Naive thymus-derived CD4-positive, alpha-beta T cell (primary cell): ENCODE results near the gene LRRC32. TPM values are rescaled to one million over a fixed set of nuclear protein-coding genes. Genes with fewer than 3 reads are reported as not detected.
A peak's percentile ranks its signal among the peaks of the same experiment; 100 is the strongest.

Source experiments
- ATAC-seq: fragments of 150-1000 bp; cut with Tn5 transposase; 2 replicates; pipeline ENCODE4 v1.10.0; 2021; ENCODE audit warnings: mild to moderate bottlenecking, moderate library complexity
- CTCF ChIA-PET: fragments of 350-600 bp; sonication (Branson Sonifier 250); formaldehyde crosslinking; loops from one replicate; lab custom pipeline; 2021; ENCODE audit warnings: antibody characterized with exemption; lab: Charles Lee
- POLR2A ChIA-PET: fragments of 350-600 bp; sonication (Branson Sonifier 250); formaldehyde crosslinking; loops from one replicate; lab custom pipeline; 2021; ENCODE audit warnings: antibody characterized with exemption, inconsistent platforms; lab: Charles Lee
- DNase-seq, 9 donors: peaks; one replicate each; pipeline versions ENCODE4 v3.0.0 to v3.0.0-alpha.2; 2020 to 2022; ENCODE audit warnings: mixed read lengths in 1 of 9
- H3K27ac ChIP-seq: one replicate; pipeline ENCODE4 v1.7.0; 2013; ENCODE audit warnings: mild to moderate bottlenecking, low read depth, low read length, moderate library complexity
- H3K27me3 ChIP-seq, 2 donors: one replicate each; pipeline ENCODE4 v1.7.0; 2013; ENCODE audit warnings: low read length in 2 of 2, mild to moderate bottlenecking in 2 of 2, moderate library complexity in 2 of 2; ENCODE audit not compliant: control insufficient read depth in 2 of 2, insufficient read depth in 2 of 2
- H3K36me3 ChIP-seq, 3 experiments: 1 replicate in 2 of 3; 2 replicates in 1 of 3; pipeline ENCODE4 v1.7.0; 2013; ENCODE audit warnings: low read length in 3 of 3, mild to moderate bottlenecking in 3 of 3, moderate library complexity in 1 of 3; ENCODE audit not compliant: insufficient read depth in 3 of 3, control insufficient read depth in 2 of 3
- H3K4me1 ChIP-seq, 2 donors: one replicate each; pipeline ENCODE4 v1.7.0; 2013; ENCODE audit warnings: low read length in 2 of 2, mild to moderate bottlenecking in 2 of 2, moderate library complexity in 1 of 2; ENCODE audit not compliant: control insufficient read depth in 2 of 2, insufficient read depth in 2 of 2
- H3K4me3 ChIP-seq: 2 replicates; pipeline ENCODE4 v1.7.0; 2013; ENCODE audit warnings: mild to moderate bottlenecking, low read length
- H3K9me3 ChIP-seq, 3 experiments: 1 replicate in 2 of 3; 2 replicates in 1 of 3; pipeline ENCODE4 v1.7.0; 2013; ENCODE audit warnings: low read length in 3 of 3; ENCODE audit not compliant: control insufficient read depth in 2 of 3
- H3K27ac Mint-ChIP-seq, 9 donors: one replicate each; pipeline ENCODE4 v1.8.0; 2020 to 2022; ENCODE audit warnings: mixed read lengths in 9 of 9, mild to moderate bottlenecking in 8 of 9, moderate library complexity in 5 of 9, inconsistent platforms in 2 of 9
- H3K27me3 Mint-ChIP-seq, 5 donors: one replicate each; pipeline ENCODE4 v1.8.0; 2021 to 2022; ENCODE audit warnings: mixed read lengths in 5 of 5, mild to moderate bottlenecking in 1 of 5
- H3K36me3 Mint-ChIP-seq, 5 donors: one replicate each; pipeline ENCODE4 v1.8.0; 2020 to 2022; ENCODE audit warnings: mixed read lengths in 5 of 5, mild to moderate bottlenecking in 3 of 5, inconsistent platforms in 1 of 5
- H3K4me1 Mint-ChIP-seq, 7 donors: one replicate each; pipeline ENCODE4 v1.8.0; 2020 to 2022; ENCODE audit warnings: mixed read lengths in 7 of 7, mild to moderate bottlenecking in 3 of 7, inconsistent platforms in 1 of 7
- H3K4me3 Mint-ChIP-seq, 10 donors: one replicate each; pipeline ENCODE4 v1.8.0; 2020 to 2022; ENCODE audit warnings: mild to moderate bottlenecking in 10 of 10, mixed read lengths in 10 of 10, moderate library complexity in 6 of 10, inconsistent platforms in 2 of 10
- H3K9me3 Mint-ChIP-seq, 11 donors: one replicate each; pipeline ENCODE4 v1.8.0; 2020 to 2022; ENCODE audit warnings: mixed read lengths in 11 of 11, mild to moderate bottlenecking in 4 of 11, inconsistent platforms in 1 of 11, moderate library complexity in 1 of 11
- intact Hi-C, 2 donors: fragments of 100-400 bp; cut with micrococcal nuclease; formaldehyde crosslinking; loops; one replicate each; pipeline ENCODE4 v1.15.1; 2023
- polyA plus RNA-seq, 2 donors: library from polyadenylated mRNA; unstranded; fragments of 300-500 nt; fragmentation: Illumina TruSeq; gene quantifications; one replicate each; pipeline ENCODE4 v1.2.3, GENCODE V29; 2021
- total RNA-seq, 6 experiments: library from RNA in 5 of 6; stranded (reverse) in 5 of 6; gene quantifications; 1 replicate in 5 of 6; 2 replicates in 1 of 6; pipeline ENCODE4 v1.2.3 and lab custom pipeline; 2021 to 2026

Gene LRRC32
- total and polyA plus RNA-seq, 7 experiments from 2014 or later = 0.08 to 4.5 (median 0.61) TPM; not detected in 3

GRCh38 chr11:76631566-76632308 is 38.8 kb downstream of the LRRC32 start:
- H3K27ac ChIP-seq = no peak overlapping the region
- Mint-ChIP-seq H3K36me3 (peaks cover 0 to 10% (median 0%) of the 10 kb centered on the region in 5 donors), H3K9me3 (peaks cover 0 to 5% (median 0%) of the 10 kb centered on the region in 11 donors), H3K4me3 (no peak overlapping the region), H3K27ac (no peak overlapping the region), H3K4me1 (peaks cover 5 to 45% (median 11%) of the 10 kb centered on the region in 7 donors), H3K27me3 (peaks cover 5 to 17% (median 8%) of the 10 kb centered on the region in 5 donors)
- no peaks in the 10 kb centered on the region for H3K36me3 ChIP-seq
- H3K4me3 ChIP-seq = no peak overlapping the region
- intact Hi-C loops = no loop called here
- peaks cover 0 to 4% of the 10 kb centered on the region in 2 donors for H3K4me1 ChIP-seq
- no peaks in the 10 kb centered on the region for H3K9me3 ChIP-seq
- no peaks in the 10 kb centered on the region for H3K27me3 ChIP-seq
- POLR2A ChIA-PET = no interaction called here
- CTCF ChIA-PET = no interaction called here
- no peak for ATAC-seq
- DNase-seq = no peak

DNA sequence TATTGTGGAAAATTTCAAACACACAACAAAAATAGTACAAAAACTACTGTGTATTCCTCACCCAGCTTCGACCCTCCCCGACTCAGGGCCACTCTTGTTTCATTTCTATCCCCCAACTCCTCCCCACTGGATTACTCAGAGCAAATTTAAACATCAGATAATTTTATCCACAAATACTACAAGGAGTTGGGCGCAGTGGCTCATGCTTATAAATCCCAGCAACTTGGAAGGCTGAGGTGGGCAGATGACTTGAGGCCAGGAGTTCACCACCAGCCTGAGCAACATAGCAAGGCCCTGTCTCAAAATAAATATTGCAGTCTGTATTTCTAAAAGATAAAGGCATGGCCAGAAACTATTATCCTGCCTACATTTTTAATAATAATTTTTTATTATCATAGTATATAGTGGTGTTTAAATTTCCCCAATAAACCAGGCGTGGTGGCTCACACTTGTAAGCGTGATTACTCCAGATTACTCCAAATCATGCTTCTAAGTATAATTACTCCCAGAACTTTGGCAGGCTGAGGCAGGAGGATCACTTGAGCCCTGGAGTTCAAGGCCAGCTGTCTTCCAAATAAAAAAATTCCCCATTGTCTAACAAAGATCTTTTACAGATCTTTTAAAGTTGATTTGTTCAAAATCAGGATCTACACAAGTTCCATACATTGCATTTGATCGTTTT is 39.8 kb downstream of the LRRC32 start:
- Histone ChIP-seq H3K36me3 (no peaks in the 10 kb centered on the region), H3K27ac (no peak overlapping the region), H3K4me3 (no peak overlapping the region), H3K4me1 (peaks cover 0 to 7% of the 10 kb centered on the region in 2 donors), H3K9me3 (peaks cover 0 to 1% (median 0%) of the 10 kb centered on the region in 3 experiments), H3K27me3 (no peaks in the 10 kb centered on the region)
- ChIA-PET POLR2A (no interaction called here), CTCF (no interaction called here)
- intact Hi-C loops = no loop called here
- Mint-ChIP-seq H3K4me3 (peak overlapping the region in 1 of 10 donors; percentile 55), H3K27me3 (peaks cover 4 to 10% (median 5%) of the 10 kb centered on the region in 5 donors), H3K4me1 (peaks cover 5 to 52% (median 12%) of the 10 kb centered on the region in 7 donors), H3K9me3 (peaks cover 0 to 9% (median 3%) of the 10 kb centered on the region in 11 donors), H3K27ac (peak overlapping the region in 1 of 9 donors; percentile 84), H3K36me3 (peaks cover 0 to 15% (median 3%) of the 10 kb centered on the region in 5 donors)
- ATAC-seq (no peak), DNase-seq (no peak)

DNA sequence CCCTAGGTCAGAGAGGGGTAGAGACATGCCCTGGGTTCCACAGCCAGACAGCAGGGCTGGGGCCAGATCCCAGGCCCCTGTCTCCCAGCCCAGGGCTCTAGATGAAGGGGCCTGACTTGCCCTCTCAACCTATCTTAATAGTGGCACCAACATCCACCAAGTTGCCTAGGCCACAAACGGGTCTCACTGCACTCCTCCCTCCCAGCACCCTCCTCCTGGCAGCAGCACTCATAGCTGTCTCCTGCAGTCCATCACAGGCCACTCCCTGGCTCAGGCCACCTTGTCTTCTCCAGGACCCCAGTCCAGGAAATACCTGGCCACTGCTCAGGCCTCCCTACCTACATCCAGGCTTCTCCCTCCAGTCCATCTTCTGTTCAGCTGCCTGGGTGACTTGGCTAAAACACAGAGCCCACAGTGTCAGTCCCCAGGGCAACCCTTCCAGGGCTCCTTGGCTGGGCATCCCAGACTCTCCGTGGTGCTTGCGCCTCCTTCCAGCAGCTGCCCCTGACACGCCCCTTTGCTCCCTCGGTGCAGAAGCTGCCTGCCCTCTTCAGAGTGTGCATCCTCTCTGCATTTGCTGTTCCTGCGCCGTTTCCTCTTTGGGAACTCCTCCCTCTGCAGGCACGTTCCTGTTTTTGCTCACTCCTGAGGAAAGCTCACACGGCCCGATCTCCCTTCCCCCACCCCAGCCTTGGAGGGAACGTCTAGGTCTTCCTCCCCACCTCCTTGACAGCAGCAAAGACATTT is 40.5 kb downstream of the LRRC32 start:
- peaks cover 4 to 15% (median 10%) of the 10 kb centered on the region in 11 donors for H3K9me3 Mint-ChIP-seq
- H3K27me3 Mint-ChIP-seq = peaks cover 3 to 12% (median 6%) of the 10 kb centered on the region in 5 donors
- Histone ChIP-seq H3K4me3 (no peak overlapping the region), H3K36me3 (no peaks in the 10 kb centered on the region), H3K9me3 (peaks cover 0 to 3% (median 0%) of the 10 kb centered on the region in 3 experiments), H3K4me1 (peaks cover 0 to 7% of the 10 kb centered on the region in 2 donors), H3K27me3 (no peaks in the 10 kb centered on the region), H3K27ac (no peak overlapping the region)
- ATAC-seq (peak; percentile 74), DNase-seq (no peak)
- POLR2A ChIA-PET = no interaction called here
- peaks cover 5 to 52% (median 12%) of the 10 kb centered on the region in 7 donors for H3K4me1 Mint-ChIP-seq
- H3K27ac Mint-ChIP-seq = peak overlapping the region in 2 of 9 donors; percentile 65 to 84
- H3K36me3 Mint-ChIP-seq = peaks cover 0 to 22% (median 10%) of the 10 kb centered on the region in 5 donors
- intact Hi-C loops = loop anchor here in 1 of 2 donors (2.0 to 5.0 kb wide), 2 partner anchors 41 to 42 kb away; partner anchors contain the start of gene LRRC32
- peak overlapping the region in 1 of 10 donors; percentile 55 for H3K4me3 Mint-ChIP-seq
- CTCF ChIA-PET = no interaction called here

GRCh38 chr11:76629116-76629852 is 41.3 kb downstream of the LRRC32 start:
- H3K4me1 Mint-ChIP-seq = peaks cover 5 to 52% (median 12%) of the 10 kb centered on the region in 7 donors
- H3K27ac ChIP-seq = no peak overlapping the region
- ChIA-PET POLR2A (no interaction called here), CTCF (interaction anchor here (0.6 kb wide), 1 partner anchor 102 kb away, joined by 3 read pairs; no protein-coding TSS in a partner anchor)
- H3K9me3 Mint-ChIP-seq = peaks cover 4 to 17% (median 10%) of the 10 kb centered on the region in 11 donors
- peak; percentile 76 for ATAC-seq
- H3K27me3 Mint-ChIP-seq = peaks cover 0 to 16% (median 6%) of the 10 kb centered on the region in 5 donors
- H3K36me3 ChIP-seq = no peaks in the 10 kb centered on the region
- peaks cover 0 to 7% of the 10 kb centered on the region in 2 donors for H3K4me1 ChIP-seq
- H3K27ac Mint-ChIP-seq = peak overlapping the region in 1 of 9 donors; percentile 84
- H3K27me3 ChIP-seq = no peaks in the 10 kb centered on the region
- DNase-seq = peak in 1 of 9 donors; percentile 35
- H3K36me3 Mint-ChIP-seq = peaks cover 0 to 23% (median 10%) of the 10 kb centered on the region in 5 donors
- no peak overlapping the region for H3K4me3 ChIP-seq
- peaks cover 0 to 3% (median 0%) of the 10 kb centered on the region in 3 experiments for H3K9me3 ChIP-seq
- H3K4me3 Mint-ChIP-seq = peak overlapping the region in 1 of 10 donors; percentile 54
- intact Hi-C loops = loop anchor here in 1 of 2 donors (2.0 to 5.0 kb wide), 2 partner anchors 40 to 43 kb away; partner anchors contain the start of gene LRRC32

DNA sequence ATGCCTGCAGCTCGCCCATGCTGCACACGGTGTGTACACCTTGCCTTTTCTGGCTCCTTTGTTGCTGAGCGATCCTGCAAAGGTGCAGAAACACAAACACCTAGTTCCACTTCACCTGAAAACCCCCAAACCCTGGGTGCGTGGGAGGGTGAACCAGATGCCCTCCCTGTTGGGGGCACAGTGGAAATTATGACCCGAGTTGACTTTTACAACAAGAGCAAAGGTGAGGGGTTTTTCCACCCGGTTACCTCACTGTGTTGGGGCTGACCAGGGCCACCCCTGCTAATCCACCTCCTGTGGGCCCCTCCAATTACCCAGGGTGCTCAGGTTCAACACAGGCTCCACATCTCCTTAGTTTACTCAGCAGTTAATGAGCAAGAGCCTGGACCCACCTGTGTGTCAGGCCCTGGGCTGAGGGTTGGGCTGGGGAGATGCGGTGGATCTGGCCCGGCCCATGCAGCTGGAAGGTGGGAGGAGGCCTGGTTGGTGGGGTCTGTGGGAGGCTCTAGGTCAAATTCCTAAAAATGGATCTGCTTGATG is 42.1 kb downstream of the LRRC32 start:
- CTCF ChIA-PET = interaction anchor here (0.6 kb wide), 1 partner anchor 103 kb away, joined by 3 read pairs; no protein-coding TSS in a partner anchor
- peak overlapping the region in 1 of 9 donors; percentile 69 for H3K27ac Mint-ChIP-seq
- no peak for ATAC-seq

More for the DNA sequence above, 42.1 kb downstream of the LRRC32 start:
- Mint-ChIP-seq H3K4me3 (no peak overlapping the region), H3K4me1 (peaks cover 5 to 52% (median 12%) of the 10 kb centered on the region in 7 donors), H3K9me3 (peaks cover 4 to 17% (median 10%) of the 10 kb centered on the region in 11 donors), H3K27me3 (peaks cover 0 to 11% (median 6%) of the 10 kb centered on the region in 5 donors), H3K36me3 (peaks cover 0 to 23% (median 10%) of the 10 kb centered on the region in 5 donors)
- H3K27me3 ChIP-seq = no peaks in the 10 kb centered on the region
- H3K9me3 ChIP-seq = peaks cover 0 to 3% (median 0%) of the 10 kb centered on the region in 3 experiments
- H3K4me1 ChIP-seq = peaks cover 0 to 7% of the 10 kb centered on the region in 2 donors
- H3K4me3 ChIP-seq = no peak overlapping the region
- peak in 1 of 9 donors; percentile 47 for DNase-seq
- POLR2A ChIA-PET = no interaction called here
- no peak overlapping the region for H3K27ac ChIP-seq
- H3K36me3 ChIP-seq = no peaks in the 10 kb centered on the region
- intact Hi-C loops = loop anchor here in 1 of 2 donors (2.0 to 5.0 kb wide), 2 partner anchors 40 to 44 kb away; partner anchors contain the start of gene LRRC32
